A673 (cell line): ENCODE results near the gene LARGE1.

Experiments
- EZH2 ChIP-seq: fragments of 200-600 bp; sonication (generic); IDR thresholded peaks from 2 replicates; pipeline ENCODE4 v1.6.1; 2017; ENCODE audit warnings: borderline replicate concordance, low read depth, mild to moderate bottlenecking, mixed read lengths, antibody characterized with exemption, low read length; ENCODE audit not compliant: poor library complexity, severe bottlenecking
- TF ChIP-seq, protein P1 (sequence below): fragments of 300-800, 200-600 bp; sonication (generic); conservative IDR thresholded peaks from 2 replicates; pipeline ENCODE4 v1.5.1; 2017; ENCODE audit warnings: low read depth, mild to moderate bottlenecking, antibody characterized with exemption, low read length, moderate library complexity, mixed read lengths

DNA sequence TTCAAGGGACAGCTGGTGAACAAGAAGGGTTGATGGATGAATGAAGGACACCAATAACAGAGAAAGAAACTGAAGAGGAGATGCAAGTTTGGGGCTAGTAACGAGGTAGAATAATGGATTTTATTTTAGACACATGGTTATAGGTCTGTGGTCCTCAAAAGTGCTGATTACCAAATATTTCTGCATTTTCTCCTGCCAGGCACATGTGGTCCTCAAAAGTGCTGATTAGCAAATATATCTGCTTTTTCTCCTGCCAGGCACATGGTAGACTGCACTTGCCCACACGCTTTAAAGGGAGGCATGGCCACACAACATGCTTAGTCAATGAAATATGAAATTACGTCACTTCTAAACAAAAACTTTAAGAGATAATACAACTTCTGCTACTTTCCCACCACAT lies 489.0 kb downstream of the LARGE1 start:
- TF ChIP-seq, protein P1, sequence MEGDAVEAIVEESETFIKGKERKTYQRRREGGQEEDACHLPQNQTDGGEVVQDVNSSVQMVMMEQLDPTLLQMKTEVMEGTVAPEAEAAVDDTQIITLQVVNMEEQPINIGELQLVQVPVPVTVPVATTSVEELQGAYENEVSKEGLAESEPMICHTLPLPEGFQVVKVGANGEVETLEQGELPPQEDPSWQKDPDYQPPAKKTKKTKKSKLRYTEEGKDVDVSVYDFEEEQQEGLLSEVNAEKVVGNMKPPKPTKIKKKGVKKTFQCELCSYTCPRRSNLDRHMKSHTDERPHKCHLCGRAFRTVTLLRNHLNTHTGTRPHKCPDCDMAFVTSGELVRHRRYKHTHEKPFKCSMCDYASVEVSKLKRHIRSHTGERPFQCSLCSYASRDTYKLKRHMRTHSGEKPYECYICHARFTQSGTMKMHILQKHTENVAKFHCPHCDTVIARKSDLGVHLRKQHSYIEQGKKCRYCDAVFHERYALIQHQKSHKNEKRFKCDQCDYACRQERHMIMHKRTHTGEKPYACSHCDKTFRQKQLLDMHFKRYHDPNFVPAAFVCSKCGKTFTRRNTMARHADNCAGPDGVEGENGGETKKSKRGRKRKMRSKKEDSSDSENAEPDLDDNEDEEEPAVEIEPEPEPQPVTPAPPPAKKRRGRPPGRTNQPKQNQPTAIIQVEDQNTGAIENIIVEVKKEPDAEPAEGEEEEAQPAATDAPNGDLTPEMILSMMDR: no peak
- no peak for TF ChIP-seq EZH2
